Stomach (tissue), 9 donors: ENCODE measurements around the gene UBE2N. TPM values are rescaled to one million over a fixed set of nuclear protein-coding genes. Genes with fewer than 3 reads are reported as not detected.

Experiments
- DNase-seq, 2 donors: peaks; one replicate each; pipeline versions ENCODE4 v3.0.0 to v3.0.0-alpha.2; 2013 to 2019
- H3K27ac ChIP-seq, 5 donors: fragments of 200-600 bp in 4 of 5; sonication (generic) in 4 of 5; one replicate each; pipeline ENCODE4 v1.5.1; 2013 to 2019; ENCODE audit warnings: mild to moderate bottlenecking in 1 of 5, moderate library complexity in 1 of 5
- H3K27me3 ChIP-seq, 3 donors: fragments of 200-600 bp; sonication (generic); one replicate each; pipeline ENCODE4 v1.5.1; 2017 to 2019; ENCODE audit warnings: mixed run types in 1 of 3
- H3K36me3 ChIP-seq, 4 donors: fragments of 200-600 bp; sonication (generic); 1 replicate in 3 of 4; 2 replicates in 1 of 4; pipeline ENCODE4 v1.5.1; 2016 to 2019
- H3K4me1 ChIP-seq, 4 donors: fragments of 200-600 bp; sonication (generic); one replicate each; pipeline ENCODE4 v1.5.1; 2016 to 2019
- H3K4me3 ChIP-seq, 4 donors: fragments of 200-600 bp; sonication (generic) in 3 of 4; one replicate each; pipeline ENCODE4 v1.5.1; 2016 to 2019; ENCODE audit warnings: mild to moderate bottlenecking in 1 of 4
- H3K9me3 ChIP-seq, 4 donors: fragments of 200-600 bp; sonication (generic); one replicate each; pipeline ENCODE4 v1.5.1; 2016 to 2019
- EP300 ChIP-seq: sonication (generic); formaldehyde crosslinking; IDR thresholded peaks from one replicate; pipeline ENCODE4 v1.6.1; 2017; ENCODE audit warnings: antibody characterized with exemption
- POLR2A ChIP-seq, 4 donors: fragments of 450-650 bp; IDR thresholded peaks; one replicate each; pipeline ENCODE4 v1.6.1; 2016; ENCODE audit warnings: antibody characterized with exemption in 4 of 4, control low read depth in 2 of 4, mild to moderate bottlenecking in 1 of 4, moderate library complexity in 1 of 4
- POLR2AphosphoS5 ChIP-seq, 3 donors: sonication (generic); formaldehyde crosslinking; IDR thresholded peaks; one replicate each; pipeline ENCODE4 v1.6.1; 2016; ENCODE audit warnings: antibody characterized with exemption in 3 of 3
- WGBS, 5 donors: extraction: QIAGEN DNeasy Blood & Tissue Kit in 3 of 5; methylation state at CpG; one replicate each; pipeline versions ENCODE4 v1.1.5 to v1.1.7; 2013 to 2018; 5-methylcytosine and 5-hydroxymethylcytosine counted together
- intact Hi-C: fragments of 100-400 bp; cut with DNase I; formaldehyde crosslinking; loops from one replicate; pipeline ENCODE4 v1.15.1; 2023; ENCODE audit warnings: low total_unique reads
- polyA plus RNA-seq, 3 donors: library from polyadenylated mRNA; stranded (reverse); fragments of 200-250 nt; gene quantifications; one replicate each; pipeline ENCODE4 v1.2.3, GENCODE V29; 2013
- total RNA-seq, 5 donors: library from RNA; depleted of rRNA; stranded (reverse); fragments of >200 nt; gene quantifications; one replicate each; pipeline versions ENCODE4 v1.1.0 to v1.2.3, GENCODE V29; 2014 to 2016
- TF ChIP-seq, protein P1 (sequence below), 7 experiments: fragments of 450-650 bp in 4 of 7; fragments of 200-600 bp in 3 of 7; sonication (generic) in 3 of 7; IDR thresholded peaks; one replicate each; pipeline ENCODE4 v1.5.1; 2016 to 2019; ENCODE audit warnings: antibody characterized with exemption in 7 of 7, control low read depth in 2 of 7, mild to moderate bottlenecking in 1 of 7
- donor health status: healthy with polysubstance abuse.
- donor health status: Bipolar disorder and iron deficiency.
- donor health status: healthy.

UBE2N gene
- total and polyA plus RNA-seq, 8 donors, result 6.1 to 65.7 (median 33.9) TPM

DNA sequence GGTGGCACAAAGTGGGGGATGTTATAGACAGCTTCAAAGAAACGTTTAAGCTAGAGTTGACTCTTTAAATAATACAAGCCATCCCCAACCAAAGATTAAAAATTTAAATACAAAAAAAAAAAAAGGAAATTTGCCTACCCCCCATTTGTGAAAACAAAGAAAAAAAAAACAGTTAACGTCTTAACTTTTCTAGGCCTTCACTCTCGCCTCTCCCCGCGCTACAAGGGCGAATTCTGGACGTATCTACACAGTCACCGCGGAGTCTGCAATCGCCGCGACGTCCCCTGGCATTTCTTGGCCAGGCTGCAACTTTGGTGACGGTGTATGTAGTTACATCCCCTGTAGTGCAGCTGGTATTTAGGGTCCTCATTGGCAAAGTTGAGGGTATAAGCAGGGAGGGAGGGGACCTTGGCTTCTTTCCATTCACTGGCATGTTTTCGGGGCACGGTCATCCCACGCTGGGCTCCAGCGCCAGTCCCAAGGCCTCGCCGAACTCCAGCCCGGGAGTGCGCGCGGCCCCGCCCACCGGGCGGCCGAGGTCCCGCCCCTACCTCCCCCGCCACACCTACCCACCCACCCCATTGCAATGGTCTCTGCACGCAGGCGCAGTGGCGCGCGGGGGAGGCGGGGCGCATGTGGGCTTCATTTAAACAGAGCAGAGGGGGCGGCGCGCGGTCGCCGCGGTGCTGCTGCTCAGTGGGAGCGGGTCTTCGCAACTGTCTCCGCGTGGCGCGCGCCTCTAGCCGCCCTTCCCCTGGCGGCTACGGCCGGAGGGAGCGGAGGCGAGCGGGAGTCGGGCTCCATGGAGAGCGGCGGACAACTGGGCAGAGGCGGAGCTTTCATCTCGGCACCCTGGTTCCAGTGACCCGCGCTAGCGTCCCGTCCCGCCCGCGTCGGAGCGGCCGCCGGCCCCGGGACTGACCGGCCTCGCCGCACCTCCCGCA is 64.2 kb downstream of the UBE2N start, which contains the start of gene NUDT4:
Gene NUDT4 (plus strand): TSS at position 674 of the 944 bp plus-strand sequence. CDS start 398 bp downstream, outside the sequence.
- DNase-seq, result peak; percentile 98 to 99
- no peaks in the 10 kb centered on the region for H3K27me3 ChIP-seq
- intact Hi-C loops, result no loop called here
- H3K9me3 ChIP-seq, result no peaks in the 10 kb centered on the region
- H3K27ac ChIP-seq, result peak within 1 kb of the TSS; percentile 94 to 98 (median 97)
- WGBS, 5 donors, result 1 to 4% (median 1%) methylated on average over 16 to 63 of the region's 79 CpGs
- no peaks in the 10 kb centered on the region for H3K36me3 ChIP-seq
- peaks cover 24 to 73% (median 52%) of the 10 kb centered on the region in 4 donors for H3K4me1 ChIP-seq
- peak within 1 kb of the TSS; percentile 79 to 97 (median 89) for H3K4me3 ChIP-seq
- TF ChIP-seq POLR2AphosphoS5 (IDR thresholded peaks at IDR 0.05), result peak; percentile 89 to 96 (median 96)
- peak in 2 of 4 donors; percentile 64 to 78 for TF ChIP-seq POLR2A (IDR thresholded peaks at IDR 0.05)
- TF ChIP-seq, protein P1, sequence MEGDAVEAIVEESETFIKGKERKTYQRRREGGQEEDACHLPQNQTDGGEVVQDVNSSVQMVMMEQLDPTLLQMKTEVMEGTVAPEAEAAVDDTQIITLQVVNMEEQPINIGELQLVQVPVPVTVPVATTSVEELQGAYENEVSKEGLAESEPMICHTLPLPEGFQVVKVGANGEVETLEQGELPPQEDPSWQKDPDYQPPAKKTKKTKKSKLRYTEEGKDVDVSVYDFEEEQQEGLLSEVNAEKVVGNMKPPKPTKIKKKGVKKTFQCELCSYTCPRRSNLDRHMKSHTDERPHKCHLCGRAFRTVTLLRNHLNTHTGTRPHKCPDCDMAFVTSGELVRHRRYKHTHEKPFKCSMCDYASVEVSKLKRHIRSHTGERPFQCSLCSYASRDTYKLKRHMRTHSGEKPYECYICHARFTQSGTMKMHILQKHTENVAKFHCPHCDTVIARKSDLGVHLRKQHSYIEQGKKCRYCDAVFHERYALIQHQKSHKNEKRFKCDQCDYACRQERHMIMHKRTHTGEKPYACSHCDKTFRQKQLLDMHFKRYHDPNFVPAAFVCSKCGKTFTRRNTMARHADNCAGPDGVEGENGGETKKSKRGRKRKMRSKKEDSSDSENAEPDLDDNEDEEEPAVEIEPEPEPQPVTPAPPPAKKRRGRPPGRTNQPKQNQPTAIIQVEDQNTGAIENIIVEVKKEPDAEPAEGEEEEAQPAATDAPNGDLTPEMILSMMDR (IDR thresholded peaks at IDR 0.05), result no peak

DNA sequence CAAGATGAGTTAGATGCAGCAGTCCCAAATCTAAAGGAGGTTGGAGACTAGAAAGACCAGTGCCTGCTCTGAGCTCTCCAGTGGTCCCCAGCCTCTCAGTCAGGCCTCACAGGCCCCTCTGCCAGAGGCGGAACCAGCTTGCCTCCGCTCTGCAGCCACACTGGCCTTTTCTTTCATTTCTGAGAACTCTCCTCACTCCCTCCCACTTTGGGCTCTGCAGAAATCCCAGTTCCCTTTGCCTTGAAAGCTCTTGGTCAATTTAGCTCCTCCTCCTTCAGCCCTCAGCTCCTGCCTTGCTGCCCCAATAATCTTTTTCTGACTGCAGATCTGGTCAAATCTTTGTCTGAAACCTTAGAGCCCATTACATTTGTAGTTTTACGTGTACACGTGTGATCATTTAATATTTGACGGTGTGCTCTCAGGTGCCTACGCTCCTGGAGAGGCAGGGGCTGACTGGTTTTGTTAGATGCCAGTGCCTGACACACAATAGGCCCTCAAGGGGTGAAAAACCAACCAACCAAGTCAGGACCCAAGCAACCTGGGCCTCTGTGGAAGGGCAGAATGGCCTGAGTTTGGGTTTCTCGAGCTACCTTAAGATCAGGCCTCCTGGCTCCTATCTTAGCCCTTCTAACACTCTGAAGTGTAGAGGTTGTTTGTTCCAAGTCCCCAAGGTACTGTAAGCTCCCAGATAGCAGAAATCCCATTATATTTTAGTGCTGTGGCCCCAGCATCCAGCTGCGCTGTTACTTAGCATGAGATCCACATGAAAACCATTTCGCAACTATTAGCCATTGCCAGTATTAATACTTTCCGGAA is 65.1 kb downstream of the UBE2N start:
- intact Hi-C loops, result no loop called here

DNA sequence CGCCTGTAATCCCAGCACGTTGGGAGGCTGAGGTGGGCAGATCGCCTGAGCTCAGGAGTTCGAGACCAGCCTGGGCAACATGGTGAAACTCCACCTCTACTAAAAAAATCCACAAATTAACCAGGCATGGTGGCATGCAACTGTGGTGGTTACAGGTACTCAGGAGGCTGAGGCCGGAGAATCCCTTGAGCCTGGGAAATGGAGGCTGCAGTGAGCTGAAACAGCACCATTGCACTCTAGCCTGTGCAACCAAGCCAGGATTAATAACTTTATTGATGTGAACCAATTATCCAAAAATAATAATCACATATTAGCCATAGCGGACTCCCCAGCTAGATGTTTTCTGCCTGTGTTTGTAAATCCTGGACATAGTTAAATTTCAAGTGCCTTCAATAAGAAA is 65.8 kb downstream of the UBE2N start:
- DNase-seq, result no peak
- peak overlapping the region in 3 of 5 donors; percentile 97 to 98 (median 98) for H3K27ac ChIP-seq
- H3K27me3 ChIP-seq, result no peaks in the 10 kb centered on the region
- intact Hi-C loops, result no loop called here
- no peaks in the 10 kb centered on the region for H3K9me3 ChIP-seq
- peak overlapping the region in 2 of 4 donors; percentile 79 to 94 for H3K4me3 ChIP-seq
- WGBS, 5 donors, result 91 to 96% (median 94%) methylated on average over 6 of the region's 6 CpGs
- TF ChIP-seq POLR2A (IDR thresholded peaks at IDR 0.05), result no peak
- no peak for TF ChIP-seq POLR2AphosphoS5 (IDR thresholded peaks at IDR 0.05)
- TF ChIP-seq, protein P1 (IDR thresholded peaks at IDR 0.05), result no peak
- no peak for TF ChIP-seq EP300
- H3K4me1 ChIP-seq, result peaks cover 17 to 58% (median 38%) of the 10 kb centered on the region in 4 donors
- H3K36me3 ChIP-seq, result no peaks in the 10 kb centered on the region

More for the DNA sequence above, 65.1 kb downstream of the UBE2N start:
- peak in 1 of 2 donors; percentile 73 for DNase-seq
- Histone ChIP-seq H3K4me1 (peaks cover 24 to 64% (median 45%) of the 10 kb centered on the region in 4 donors), H3K4me3 (peak overlapping the region in 3 of 4 donors; percentile 79 to 97 (median 94)), H3K9me3 (no peaks in the 10 kb centered on the region), H3K36me3 (no peaks in the 10 kb centered on the region), H3K27ac (peak overlapping the region; percentile 79 to 98 (median 97)), H3K27me3 (no peaks in the 10 kb centered on the region)
- TF ChIP-seq POLR2AphosphoS5 (IDR thresholded peaks at IDR 0.05), result peak in 1 of 3 donors; percentile 22
- TF ChIP-seq POLR2A (IDR thresholded peaks at IDR 0.05), result no peak
- 38 to 80% (median 52%) methylated on average over 10 of the region's 10 CpGs for WGBS, 5 donors

DNA sequence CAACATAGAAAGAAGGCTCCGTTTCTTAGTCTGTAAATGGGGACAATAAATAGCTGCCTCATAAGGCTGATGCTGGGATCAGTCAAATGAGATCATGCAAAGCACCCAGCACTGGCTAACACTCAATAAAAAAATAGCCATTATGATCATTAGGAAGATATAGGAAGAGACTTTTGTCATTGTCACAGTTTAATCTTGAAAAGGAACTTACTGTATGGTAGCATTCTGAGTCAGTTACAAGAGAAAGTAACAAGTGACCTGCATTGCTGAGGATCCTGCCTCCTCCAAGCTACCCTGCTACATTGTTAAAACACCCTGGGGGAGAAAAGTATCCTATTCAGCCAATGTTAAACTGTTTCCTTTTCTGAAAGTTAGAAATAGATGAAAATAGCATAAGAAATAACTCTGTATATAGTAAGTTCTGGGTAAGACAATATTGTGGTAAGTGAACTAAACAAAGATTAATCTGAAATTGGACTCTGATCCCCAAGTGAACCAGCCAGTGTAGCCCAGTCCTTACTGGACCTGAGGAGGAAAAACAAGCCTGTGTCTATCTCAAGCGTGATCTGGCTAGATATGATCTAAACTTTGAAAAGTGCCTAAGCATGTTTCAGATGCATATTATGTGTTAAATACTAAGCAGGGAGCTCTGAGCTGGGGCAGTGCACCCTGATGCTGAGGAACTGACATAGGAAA is 67.6 kb downstream of the UBE2N start:
- 50 to 74% (median 53%) methylated on average over 2 of the region's 2 CpGs for WGBS, 5 donors
- DNase-seq, result peak in 1 of 2 donors; percentile 39
- Histone ChIP-seq H3K4me3 (no peak overlapping the region), H3K4me1 (peaks cover 5 to 40% (median 29%) of the 10 kb centered on the region in 4 donors), H3K27ac (peak overlapping the region in 1 of 5 donors; percentile 45), H3K36me3 (no peaks in the 10 kb centered on the region), H3K9me3 (no peaks in the 10 kb centered on the region), H3K27me3 (no peaks in the 10 kb centered on the region)
- TF ChIP-seq POLR2AphosphoS5 (IDR thresholded peaks at IDR 0.05), result peak in 1 of 3 donors; percentile 23
- TF ChIP-seq, protein P1 (IDR thresholded peaks at IDR 0.05), result no peak
- no peak for TF ChIP-seq POLR2A (IDR thresholded peaks at IDR 0.05)
- no peak for TF ChIP-seq EP300
- intact Hi-C loops, result no loop called here
